Hepatocyte (in vitro differentiated cells): ENCODE data around the gene S100A6.

Experiments
- CTCF ChIP-seq: fragments of 200-600 bp; sonication (generic); IDR thresholded peaks from 2 replicates; pipeline ENCODE4 v1.5.1; 2016; ENCODE audit warnings: antibody characterized with exemption, mild to moderate bottlenecking; ENCODE audit not compliant: poor library complexity
- EZH2 ChIP-seq: fragments of 200-600 bp; sonication (generic); IDR thresholded peaks from 2 replicates; pipeline ENCODE4 v1.6.1; 2016; ENCODE audit warnings: antibody characterized with exemption, mild to moderate bottlenecking, borderline replicate concordance
- EZH2phosphoT487 ChIP-seq: fragments of 200-600 bp; sonication (generic); IDR thresholded peaks from one replicate; pipeline ENCODE4 v1.6.1; 2018; ENCODE audit warnings: antibody characterized with exemption, mild to moderate bottlenecking, low read depth, moderate library complexity; ENCODE audit not compliant: unreplicated experiment, severe bottlenecking

GRCh38 chr1:153568367-153569099 is 32.7 kb upstream of the S100A6 start:
- TF ChIP-seq CTCF (peak; percentile 98), EZH2 (no peak), EZH2phosphoT487 (no peak)
